Heart right ventricle (tissue), 16 donors: Measurements from ENCODE around the gene OR2Y1. TPM values are rescaled to one million over a fixed set of nuclear protein-coding genes. Genes with fewer than 3 reads are reported as not detected.

ENCODE experiments used
- ATAC-seq, 8 donors: fragments of 200-7000 bp; cut with Tn5 transposase; one replicate each; pipeline ENCODE4 v1.9.1; 2020; ENCODE audit warnings: mild to moderate bottlenecking in 8 of 8, moderate library complexity in 8 of 8, moderate number of reproducible peaks in 1 of 8
- DNase-seq, 2 donors: peaks; one replicate each; pipeline ENCODE4 v3.0.0-alpha.2; 2020
- H3K27ac ChIP-seq, 10 donors: fragments of 200-600 bp; sonication (generic) in 2 of 10; one replicate each; pipeline versions ENCODE4 v1.5.0 to v1.8.0; 2020 to 2022; ENCODE audit warnings: mild to moderate bottlenecking in 3 of 10
- H3K27me3 ChIP-seq, 7 donors: fragments of 200-600 bp; one replicate each; pipeline ENCODE4 v1.8.0; 2021 to 2022; ENCODE audit warnings: mild to moderate bottlenecking in 2 of 7
- H3K36me3 ChIP-seq, 9 donors: fragments of 200-600 bp; sonication (generic) in 1 of 9; one replicate each; pipeline versions ENCODE4 v1.5.0 to v1.8.0; 2020 to 2022; ENCODE audit warnings: mild to moderate bottlenecking in 2 of 9
- H3K4me1 ChIP-seq, 9 donors: fragments of 200-600 bp; sonication (generic) in 1 of 9; one replicate each; pipeline versions ENCODE4 v1.5.0 to v1.8.0; 2020 to 2022; ENCODE audit warnings: mild to moderate bottlenecking in 4 of 9
- H3K4me3 ChIP-seq, 10 donors: fragments of 200-600 bp; sonication (generic) in 2 of 10; one replicate each; pipeline versions ENCODE4 v1.5.0 to v1.8.0; 2020 to 2022; ENCODE audit warnings: mild to moderate bottlenecking in 7 of 10, moderate library complexity in 2 of 10
- H3K9me3 ChIP-seq, 11 donors: fragments of 200-600 bp in 10 of 11; sonication (generic) in 2 of 11; one replicate each; pipeline versions ENCODE4 v1.5.0 to v1.8.0; 2013 to 2022; ENCODE audit warnings: mild to moderate bottlenecking in 2 of 11, control low read depth in 1 of 11, moderate library complexity in 1 of 11
- CTCF ChIP-seq, 9 donors: fragments of 200-600 bp; sonication (generic) in 2 of 9; IDR thresholded peaks; one replicate each; pipeline versions ENCODE4 v1.5.0 to v1.8.0; 2021 to 2022; ENCODE audit warnings: antibody characterized with exemption in 9 of 9, mild to moderate bottlenecking in 5 of 9, moderate library complexity in 1 of 9
- WGBS, 2 donors: extraction: QIAGEN DNeasy Blood & Tissue Kit; methylation state at CpG; one replicate each; pipeline ENCODE4 v1.1.7; 2013; ENCODE audit warnings: inconsistent platforms in 1 of 2; 5-methylcytosine and 5-hydroxymethylcytosine counted together
- intact Hi-C, 10 donors: fragments of 100-400 bp; cut with DNase I; formaldehyde crosslinking; loops; one replicate each; pipeline versions ENCODE4 v1.11.1 to v1.14.2; 2022
- polyA plus RNA-seq, 2 donors: library from polyadenylated mRNA; stranded (reverse); fragments of 200-250 nt; gene quantifications; one replicate each; pipeline ENCODE4 v1.2.3, GENCODE V29; 2013
- total RNA-seq, 10 donors: library from RNA; stranded (reverse); fragmentation: NEBNext Ultra II Directional in 3 of 10; extraction: Animal tissue kit (Norgen Biotek cat#: 25700) in 3 of 10; gene quantifications; one replicate each; pipeline versions ENCODE4 v1.2.1 to v1.2.4, GENCODE V29; 2021 to 2023
- donor health status: Arrhythmogenic right ventricular cardiomyopathy.
- donor health status: ischemic (EF 13 %, LVEDD 7.1; RV severe dilation, severe dysfunction).
- donor health status: healthy with polysubstance abuse.
- donor health status: DM: no; HTN: yes; CAD: no.
- donor health status: DM: no; HTN: no; CAD: no.
- donor health status: ischemic (EF 25% LVEDD 6.9; RV normal size, moderate dysfunction).
- donor health status: ischemic (EF 25% LVEDD 5.7; RV mildly dilated, moderate dysfunction).
- donor health status: healthy.
- donor health status: DM: yes; HTN: yes; CAD: no.
- donor health status: Ischemic cardiomyopathy.
- donor health status: ischemic (EF 35%, LVEDD 5.7; RV mildly dilated, moderate dysfunction).
- donor health status: nonischemic (EF 11% LVEDD 7.7; RV severe dilation, severe dysfunction).
- donor health status: DM: yes; HTN: yes; CAD: no.
- donor health status: PGD.
- donor health status: ischemic (EF 29% LVEDD 5.4; RV normal size, mild dysfunction).
- donor health status: nonischemic (EF 23%, LVEDD 6.1; RV moderate dilation, normal function).

Gene OR2Y1
- total and polyA plus RNA-seq, 12 donors, result not detected

GRCh38 chr5:180785794-180786221, 46.0 kb upstream of the OR2Y1 start:
- no peak for TF ChIP-seq CTCF (IDR thresholded peaks at IDR 0.05)
- Histone ChIP-seq H3K4me1 (peaks cover 25 to 63% (median 55%) of the 10 kb centered on the region in 9 donors), H3K36me3 (peaks cover 0 to 38% (median 11%) of the 10 kb centered on the region in 9 donors), H3K27me3 (no peaks in the 10 kb centered on the region), H3K9me3 (no peaks in the 10 kb centered on the region), H3K27ac (peak overlapping the region; percentile 2 to 87 (median 70)), H3K4me3 (peak overlapping the region in 2 of 10 donors; percentile 2 to 3)
- 13 to 15% methylated on average over 5 of the region's 5 CpGs for WGBS, 2 donors
- ATAC-seq (peak in 7 of 8 donors; percentile 44 to 63 (median 49)), DNase-seq (no peak)
- intact Hi-C loops, result loop anchor here in 9 of 10 donors (2.0 to 10.0 kb wide), 7 partner anchors 46 to 399 kb away; partner anchors contain the start of gene ZFP62 (in 3 of the 9)

DNA sequence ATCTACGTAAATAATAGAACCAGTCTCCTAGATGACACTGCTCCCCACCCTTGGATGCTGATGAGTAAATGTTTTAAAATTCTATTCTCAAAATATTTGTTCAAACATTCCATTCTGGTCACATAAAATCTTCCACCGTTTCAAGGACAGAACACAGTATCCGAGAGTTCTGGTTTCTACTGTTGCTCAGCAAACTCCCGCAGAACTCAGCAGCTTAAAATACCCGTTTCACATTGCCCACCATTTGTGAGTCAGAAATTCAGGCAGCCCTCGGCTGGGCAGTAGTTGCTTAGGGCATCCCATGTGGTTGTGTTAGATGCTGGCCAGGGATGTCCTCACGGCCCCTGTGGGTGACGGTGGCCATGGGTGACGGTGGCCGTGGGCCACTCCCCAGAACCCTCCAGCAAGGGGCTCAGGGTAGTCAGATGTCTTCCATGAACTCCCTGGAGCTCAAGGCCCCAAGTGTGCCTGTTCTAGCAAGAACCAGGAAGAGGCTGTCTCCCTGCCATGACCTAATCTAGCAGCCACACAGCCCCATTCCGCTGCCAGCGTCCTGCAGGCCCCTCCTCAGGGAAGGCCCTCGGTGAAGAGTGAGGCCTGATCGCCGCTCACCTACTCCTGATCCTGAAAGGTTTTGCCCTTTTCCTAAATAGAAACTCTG, 45.4 kb upstream of the OR2Y1 start:
- intact Hi-C loops, result loop anchor here in 9 of 10 donors (2.0 to 10.0 kb wide), 7 partner anchors 47 to 400 kb away; partner anchors contain the start of gene ZFP62 (in 3 of the 9)

DNA sequence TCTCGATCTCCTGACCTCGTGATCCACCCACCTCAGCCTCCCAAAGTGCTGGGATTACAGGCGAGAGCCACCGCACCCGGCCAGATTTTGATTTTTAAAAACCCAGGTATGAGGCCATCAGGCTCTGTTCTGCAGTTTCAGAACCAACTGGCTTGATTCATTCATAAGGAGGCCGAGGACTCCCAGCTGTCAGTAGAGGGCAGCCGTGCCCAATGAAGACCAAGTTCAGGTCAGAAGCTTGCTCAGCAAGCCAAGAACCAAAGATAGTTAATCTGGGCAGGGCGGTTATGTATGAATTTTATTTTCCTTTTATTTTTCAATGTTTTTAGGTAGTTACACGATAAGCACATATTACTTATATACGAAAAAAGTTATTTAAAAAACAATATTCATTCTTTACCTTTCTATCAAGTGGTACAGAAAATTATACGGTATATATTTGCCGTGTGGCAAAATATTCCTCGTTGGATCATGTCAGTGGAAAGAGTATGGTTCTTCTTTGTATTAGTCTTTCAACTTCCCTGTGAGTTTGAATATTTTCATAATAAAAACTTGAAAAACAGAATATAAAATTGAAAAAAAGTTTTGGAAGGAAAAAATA, 44.7 kb upstream of the OR2Y1 start:
- H3K27me3 ChIP-seq, result no peaks in the 10 kb centered on the region
- WGBS, 2 donors, result 36 to 41% methylated on average over 13 of the region's 13 CpGs
- ATAC-seq, result peak; percentile 70 to 83 (median 76)
- TF ChIP-seq CTCF (IDR thresholded peaks at IDR 0.05), result peak; percentile 49 to 90 (median 79)
- peaks cover 25 to 53% (median 46%) of the 10 kb centered on the region in 9 donors for H3K4me1 ChIP-seq
- intact Hi-C loops, result loop anchor here (1.0 to 10.0 kb wide), 10 partner anchors 48 to 400 kb away; partner anchors contain the start of gene ZFP62 (in 4 of the 10)
- H3K4me3 ChIP-seq, result no peak overlapping the region
- peaks cover 0 to 26% (median 3%) of the 10 kb centered on the region in 9 donors for H3K36me3 ChIP-seq
- peak; percentile 77 to 86 for DNase-seq
- peak overlapping the region in 5 of 10 donors; percentile 54 to 87 (median 71) for H3K27ac ChIP-seq
- no peaks in the 10 kb centered on the region for H3K9me3 ChIP-seq

More for the DNA sequence above, 45.4 kb upstream of the OR2Y1 start:
- 54 to 62% methylated on average over 15 of the region's 15 CpGs for WGBS, 2 donors
- H3K4me1 ChIP-seq, result peaks cover 25 to 57% (median 49%) of the 10 kb centered on the region in 9 donors
- DNase-seq (no peak), ATAC-seq (peak; percentile 29 to 58 (median 39))
- no peaks in the 10 kb centered on the region for H3K9me3 ChIP-seq
- peak overlapping the region; percentile 2 to 87 (median 70) for H3K27ac ChIP-seq
- no peak for TF ChIP-seq CTCF (IDR thresholded peaks at IDR 0.05)
- H3K36me3 ChIP-seq, result peaks cover 0 to 32% (median 7%) of the 10 kb centered on the region in 9 donors
- peak overlapping the region in 2 of 10 donors; percentile 2 to 3 for H3K4me3 ChIP-seq
- no peaks in the 10 kb centered on the region for H3K27me3 ChIP-seq

DNA sequence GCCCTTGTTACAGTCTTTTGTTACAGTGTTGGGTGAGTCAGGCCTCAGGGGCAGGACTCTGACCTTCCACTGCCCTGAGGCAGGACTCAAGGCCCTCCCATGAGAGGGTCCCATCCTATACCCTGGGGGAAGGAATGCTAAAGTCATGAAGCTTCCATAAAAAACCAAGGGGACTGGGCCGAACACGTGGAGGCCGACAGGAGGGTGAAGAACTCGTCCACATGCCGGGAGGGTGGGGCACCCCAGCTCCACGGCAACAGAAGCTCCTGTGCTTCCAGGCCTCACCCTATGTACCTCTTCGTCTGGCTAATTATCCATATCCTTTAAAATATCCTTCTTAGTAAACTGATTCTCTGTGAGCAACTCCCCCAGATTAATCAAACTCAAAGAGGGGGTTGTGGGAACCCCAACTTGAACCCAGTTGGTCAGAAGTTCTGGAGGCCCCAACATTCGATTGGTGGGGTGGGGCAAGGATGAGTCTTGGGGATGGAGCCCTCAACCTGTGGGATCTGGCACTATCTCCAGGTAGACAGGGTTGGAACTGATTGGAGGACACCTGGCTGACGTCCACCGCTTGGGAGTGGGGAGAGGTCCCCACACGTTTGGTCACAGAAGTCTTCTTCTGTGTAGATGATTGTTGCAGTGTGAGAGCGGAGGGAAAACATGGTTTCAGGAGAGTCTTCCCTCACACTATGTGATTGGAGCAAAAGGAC, 43.6 kb upstream of the OR2Y1 start:
- H3K27ac ChIP-seq, result no peak overlapping the region
- H3K36me3 ChIP-seq, result peaks cover 0 to 17% (median 0%) of the 10 kb centered on the region in 9 donors
- TF ChIP-seq CTCF (IDR thresholded peaks at IDR 0.05), result no peak
- no peaks in the 10 kb centered on the region for H3K27me3 ChIP-seq
- ATAC-seq (no peak), DNase-seq (no peak)
- WGBS, 2 donors, result 81 to 83% methylated on average over 12 of the region's 12 CpGs
- intact Hi-C loops, result loop anchor here in 9 of 10 donors (1.0 to 10.0 kb wide), 9 partner anchors 69 to 401 kb away; partner anchors contain the start of gene ZFP62 (in 1 of the 9)
- H3K4me1 ChIP-seq, result peaks cover 25 to 46% (median 43%) of the 10 kb centered on the region in 9 donors
- H3K4me3 ChIP-seq, result no peak overlapping the region
- no peaks in the 10 kb centered on the region for H3K9me3 ChIP-seq
